Activated CD8-positive, alpha-beta T cell treated with anti-CD3 and anti-CD28 coated beads for 36 hours (primary cell): ENCODE measurements around the gene CFAP410. TPM values are rescaled to one million over a fixed set of nuclear protein-coding genes. Genes with fewer than 3 reads are reported as not detected.

Source experiments
- ATAC-seq: fragments of 200-7000 bp; cut with Tn5 transposase; one replicate; pipeline ENCODE4 v1.10.0; 2021; ENCODE audit warnings: mild to moderate bottlenecking, moderate library complexity
- CTCF ChIA-PET: fragments of 350-600 bp; sonication (Branson Sonifier 250); formaldehyde crosslinking; loops from one replicate; lab custom pipeline; 2021; ENCODE audit warnings: antibody characterized with exemption; lab: Charles Lee
- POLR2A ChIA-PET: fragments of 350-600 bp; sonication (Branson Sonifier 250); formaldehyde crosslinking; loops from one replicate; lab custom pipeline; 2021; ENCODE audit warnings: antibody characterized with exemption; lab: Charles Lee
- DNase-seq: peaks from one replicate; pipeline ENCODE4 v3.0.0-alpha.2; 2020
- H3K27ac Mint-ChIP-seq: one replicate; pipeline ENCODE4 v1.8.0; 2021; ENCODE audit warnings: mild to moderate bottlenecking, mixed read lengths
- H3K27me3 Mint-ChIP-seq: one replicate; pipeline ENCODE4 v1.8.0; 2021; ENCODE audit warnings: mixed read lengths
- H3K36me3 Mint-ChIP-seq: one replicate; pipeline ENCODE4 v1.8.0; 2021; ENCODE audit warnings: low read depth, mixed read lengths
- H3K4me1 Mint-ChIP-seq: one replicate; pipeline ENCODE4 v1.8.0; 2021; ENCODE audit warnings: low read depth, mixed read lengths
- H3K4me3 Mint-ChIP-seq: one replicate; pipeline ENCODE4 v1.8.0; 2021; ENCODE audit warnings: mild to moderate bottlenecking, moderate library complexity, mixed read lengths
- H3K9me3 Mint-ChIP-seq: one replicate; pipeline ENCODE4 v1.8.0; 2021; ENCODE audit warnings: mixed read lengths
- CTCF ChIP-seq: fragments of 200-600 bp; IDR thresholded peaks from one replicate; pipeline ENCODE4 v1.8.0; 2022; ENCODE audit warnings: antibody characterized with exemption, mild to moderate bottlenecking
- intact Hi-C: fragments of 100-400 bp; cut with micrococcal nuclease; formaldehyde crosslinking; loops from one replicate; pipeline ENCODE4 v1.10.0; 2022
- total RNA-seq, 2 experiments: library from RNA; stranded (reverse); gene quantifications; one replicate each; pipeline ENCODE4 v1.2.3, GENCODE V29; 2021

CFAP410 gene
- total RNA-seq, 2 experiments from 2014 or later: 17.2 TPM

- Mint-ChIP-seq H3K27ac (no peak overlapping the region), H3K27me3 (no peaks in the 10 kb centered on the region), H3K4me1 (peaks cover 16% of the 10 kb centered on the region), H3K9me3 (peaks cover 8% of the 10 kb centered on the region), H3K4me3 (no peak overlapping the region), H3K36me3 (no peaks in the 10 kb centered on the region)
- no peak for DNase-seq
- ChIA-PET CTCF (no interaction called here), POLR2A (interaction anchor here (0.9 kb wide), 1 partner anchor 9 kb away, joined by 3 read pairs; no protein-coding TSS in a partner anchor)
- no peak for TF ChIP-seq CTCF
- no peak for ATAC-seq
- intact Hi-C loops: no loop called here
Measured at GRCh38 chr21:44360159-44360558, 21.0 kb upstream of the CFAP410 start.

GRCh38 chr21:44359396-44359795, 20.2 kb upstream of the CFAP410 start:
- no peak for ATAC-seq
- H3K36me3 Mint-ChIP-seq: no peaks in the 10 kb centered on the region
- no peak for TF ChIP-seq CTCF
- no peaks in the 10 kb centered on the region for H3K27me3 Mint-ChIP-seq
- ChIA-PET POLR2A (no interaction called here), CTCF (no interaction called here)
- H3K27ac Mint-ChIP-seq: no peak overlapping the region
- intact Hi-C loops: no loop called here
- DNase-seq: no peak
- peaks cover 8% of the 10 kb centered on the region for H3K9me3 Mint-ChIP-seq
- H3K4me3 Mint-ChIP-seq: no peak overlapping the region
- H3K4me1 Mint-ChIP-seq: peaks cover 23% of the 10 kb centered on the region

- Mint-ChIP-seq H3K9me3 (no peaks in the 10 kb centered on the region), H3K4me1 (peaks cover 44% of the 10 kb centered on the region), H3K27me3 (no peaks in the 10 kb centered on the region), H3K36me3 (no peaks in the 10 kb centered on the region), H3K27ac (no peak overlapping the region), H3K4me3 (no peak overlapping the region)
- ATAC-seq: no peak
- intact Hi-C loops: no loop called here
- CTCF ChIA-PET: no interaction called here
- TF ChIP-seq CTCF: no peak
- POLR2A ChIA-PET: no interaction called here
- DNase-seq: no peak
Measured at GRCh38 chr21:44357064-44357837, 18.1 kb upstream of the CFAP410 start.

- H3K4me3 Mint-ChIP-seq: no peak overlapping the region
- ATAC-seq (no peak), DNase-seq (peak; percentile 46)
- peak overlapping the region; percentile 46 for H3K27ac Mint-ChIP-seq
- peaks cover 48% of the 10 kb centered on the region for H3K4me1 Mint-ChIP-seq
- intact Hi-C loops: no loop called here
- H3K27me3 Mint-ChIP-seq: no peaks in the 10 kb centered on the region
- CTCF ChIA-PET: no interaction called here
- H3K36me3 Mint-ChIP-seq: no peaks in the 10 kb centered on the region
- TF ChIP-seq CTCF: no peak
- POLR2A ChIA-PET: no interaction called here
- no peaks in the 10 kb centered on the region for H3K9me3 Mint-ChIP-seq
Measured at GRCh38 chr21:44356636-44357035, 17.4 kb upstream of the CFAP410 start.

- TF ChIP-seq CTCF: no peak
- H3K36me3 Mint-ChIP-seq: no peaks in the 10 kb centered on the region
- H3K27ac Mint-ChIP-seq: no peak overlapping the region
- intact Hi-C loops: no loop called here
- H3K4me1 Mint-ChIP-seq: peaks cover 50% of the 10 kb centered on the region
- no peak for ATAC-seq
- H3K9me3 Mint-ChIP-seq: no peaks in the 10 kb centered on the region
- DNase-seq: no peak
- peaks cover 2% of the 10 kb centered on the region for H3K27me3 Mint-ChIP-seq
- CTCF ChIA-PET: interaction anchor here (1.1 to 1.4 kb wide), 2 partner anchors 58 to 129 kb away, joined by 3 read pairs; no protein-coding TSS in a partner anchor
- H3K4me3 Mint-ChIP-seq: no peak overlapping the region
- POLR2A ChIA-PET: no interaction called here
Measured at GRCh38 chr21:44356160-44356559, 17.0 kb upstream of the CFAP410 start.
